T-helper 2 cell (primary cell): ENCODE data around the gene ARHGEF6.

Experiments used
- DNase-seq, 5 experiments: peaks; one replicate each; pipeline versions ENCODE4 v3.0.0 to v3.0.0-alpha.2; 2012 to 2022

The ARHGEF6 gene

GRCh38 chrX:136643243-136643642 is 137.5 kb downstream of the ARHGEF6 start:
- DNase-seq, result no peak

DNA sequence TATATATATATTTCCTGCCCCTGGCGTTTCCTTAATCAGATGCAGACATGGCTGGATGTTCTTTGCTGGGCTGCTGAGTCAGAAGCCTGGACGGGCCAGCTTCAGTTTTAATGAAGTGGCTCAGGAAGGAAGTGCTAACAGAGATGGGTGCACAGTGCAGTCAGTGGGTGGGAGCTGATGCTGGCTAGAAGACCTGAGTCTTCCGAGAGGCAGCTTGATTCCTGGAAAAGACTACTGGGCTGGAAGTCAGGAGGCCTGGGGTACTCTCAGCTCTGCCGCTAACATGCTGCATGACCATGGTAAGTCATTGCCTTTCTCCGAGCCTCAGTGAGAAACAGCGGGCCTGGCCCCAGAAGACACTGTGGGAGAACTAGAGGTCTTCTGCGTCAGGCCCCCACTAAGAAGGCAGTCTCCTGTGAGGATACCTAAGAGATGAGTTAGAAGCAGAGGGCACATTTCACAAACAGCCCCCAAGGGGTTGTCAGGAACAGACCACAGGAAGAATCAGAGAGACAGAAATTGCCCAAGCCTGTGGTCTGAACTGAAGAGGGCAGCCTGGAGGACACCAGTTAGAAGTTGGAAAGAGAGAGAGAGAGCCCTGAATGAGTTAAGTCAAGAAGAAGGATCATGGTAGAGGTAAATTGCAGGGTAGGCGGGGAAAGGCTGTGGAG is 141.1 kb downstream of the ARHGEF6 start:
- DNase-seq, result no peak

GRCh38 chrX:136636121-136636520 is 144.6 kb downstream of the ARHGEF6 start:
- no peak for DNase-seq

DNA sequence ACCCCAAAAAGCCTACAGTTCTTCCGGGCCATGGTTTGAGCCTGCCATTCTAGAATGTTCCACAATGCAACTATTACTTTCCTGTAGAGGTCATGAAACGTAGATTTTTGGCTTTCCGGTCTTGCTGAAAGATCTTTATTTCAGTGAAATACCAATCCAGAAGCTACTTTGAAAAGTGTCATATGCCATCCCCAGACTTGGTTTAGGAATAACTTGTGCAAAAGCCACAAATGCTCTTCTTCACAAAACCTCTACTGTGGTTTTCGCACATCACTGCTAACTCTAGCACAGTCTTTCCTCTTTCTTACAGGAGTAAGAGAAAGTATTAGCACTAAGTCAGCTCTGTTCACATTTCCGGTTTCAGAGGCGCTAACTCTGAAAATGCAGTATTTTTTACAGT is 145.5 kb downstream of the ARHGEF6 start:
- peak in 2 of 5 experiments; percentile 59 to 88 for DNase-seq

DNA sequence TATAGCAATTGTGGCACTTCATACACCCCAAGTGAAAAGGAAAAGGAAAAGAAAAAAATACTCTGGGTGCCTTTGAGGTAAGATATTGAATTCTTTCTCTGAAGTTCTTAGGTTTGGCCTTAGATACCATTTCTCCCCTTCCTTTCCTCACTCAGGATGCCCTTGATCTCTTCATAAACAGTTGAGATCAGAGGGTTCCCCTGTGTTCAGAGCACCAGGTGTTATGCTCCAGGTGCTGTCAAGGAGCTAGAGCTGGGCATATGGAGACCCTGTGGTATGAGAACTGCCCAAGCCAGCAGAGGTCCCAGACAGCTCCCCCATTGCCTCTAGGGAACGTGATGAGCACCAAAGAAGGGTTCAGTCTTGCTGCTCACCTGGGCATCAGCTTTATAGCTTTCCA is 149.9 kb downstream of the ARHGEF6 start:
- DNase-seq, result no peak

DNA sequence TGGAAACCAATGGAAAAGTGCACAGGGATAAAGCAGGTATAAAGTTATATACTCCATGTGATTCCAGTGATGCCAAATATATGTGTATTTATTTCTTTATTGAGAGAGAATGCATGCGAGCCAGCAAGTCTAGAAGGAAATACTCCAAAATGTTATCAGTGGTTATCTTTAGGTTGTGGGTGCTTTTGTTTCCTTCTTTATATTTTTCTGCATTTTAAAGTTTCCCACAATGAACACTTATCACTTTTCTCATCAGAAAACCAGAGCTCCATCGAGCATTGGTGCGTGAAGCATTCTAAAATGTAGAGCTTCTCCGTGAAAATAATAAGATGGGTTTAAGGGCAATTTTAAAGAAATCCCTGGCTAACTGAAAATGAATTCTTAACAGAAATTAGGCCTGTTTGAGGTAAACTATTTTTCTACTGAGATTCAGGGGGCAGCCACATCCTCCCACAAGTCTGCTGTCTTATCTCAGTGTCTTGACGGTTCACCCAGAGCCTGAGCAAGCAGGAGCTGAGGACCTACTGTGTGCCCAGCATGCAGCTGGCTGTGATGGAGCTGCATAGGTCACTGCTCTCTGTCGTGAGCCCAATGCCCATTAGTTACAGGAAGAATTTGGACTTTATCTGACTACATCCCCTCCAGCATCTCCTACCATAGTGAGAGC is 151.5 kb downstream of the ARHGEF6 start:
- peak in 2 of 5 experiments; percentile 24 to 90 for DNase-seq

DNA sequence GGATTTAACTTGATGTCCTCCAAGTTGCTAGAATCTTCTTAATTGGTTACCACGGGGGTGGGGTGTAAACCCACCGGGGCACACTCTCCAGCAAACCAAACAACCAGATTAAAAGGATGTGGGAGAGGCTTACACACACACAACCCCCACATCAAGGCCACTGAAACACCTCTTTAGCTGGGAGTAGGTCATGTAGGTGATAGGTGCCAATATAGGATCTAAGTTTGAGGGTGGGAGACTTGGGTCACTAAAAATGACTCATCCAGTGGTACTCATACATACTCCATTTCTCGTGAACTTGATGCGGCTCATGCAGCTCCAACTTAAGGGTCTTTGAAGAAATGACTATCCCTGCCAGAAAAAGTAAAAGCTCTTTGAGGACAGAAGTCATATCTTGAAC is 153.3 kb downstream of the ARHGEF6 start:
- DNase-seq, result peak in 2 of 5 experiments; percentile 74 to 76

DNA sequence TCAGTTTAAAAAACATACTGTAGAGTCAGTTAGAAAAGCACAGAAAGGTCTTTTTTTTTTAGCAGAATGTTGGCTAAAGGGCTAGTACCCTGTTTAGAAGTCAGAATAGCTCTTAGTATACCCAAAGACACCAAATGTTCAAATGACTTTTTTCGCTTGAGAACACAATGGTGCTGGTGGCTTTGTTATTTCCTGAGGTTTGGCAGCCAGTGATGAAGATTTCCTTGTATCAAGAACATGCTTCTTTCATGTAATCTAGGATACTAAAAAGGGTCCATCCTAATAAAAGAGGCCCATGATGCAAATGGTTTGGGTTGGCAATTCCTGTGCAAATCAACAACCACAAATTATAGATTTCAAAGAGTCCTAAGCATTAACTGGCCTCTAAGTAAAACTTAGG is 153.8 kb downstream of the ARHGEF6 start:
- DNase-seq, result peak in 1 of 5 experiments; percentile 60

GRCh38 chrX:136626237-136626636 is 154.5 kb downstream of the ARHGEF6 start:
- peak in 1 of 5 experiments; percentile 77 for DNase-seq

GRCh38 chrX:136625246-136625645 is 155.5 kb downstream of the ARHGEF6 start:
- no peak for DNase-seq

- DNase-seq, result peak in 1 of 5 experiments; percentile 73
Measured at GRCh38 chrX:136623396-136623795, 157.3 kb downstream of the ARHGEF6 start.

DNA sequence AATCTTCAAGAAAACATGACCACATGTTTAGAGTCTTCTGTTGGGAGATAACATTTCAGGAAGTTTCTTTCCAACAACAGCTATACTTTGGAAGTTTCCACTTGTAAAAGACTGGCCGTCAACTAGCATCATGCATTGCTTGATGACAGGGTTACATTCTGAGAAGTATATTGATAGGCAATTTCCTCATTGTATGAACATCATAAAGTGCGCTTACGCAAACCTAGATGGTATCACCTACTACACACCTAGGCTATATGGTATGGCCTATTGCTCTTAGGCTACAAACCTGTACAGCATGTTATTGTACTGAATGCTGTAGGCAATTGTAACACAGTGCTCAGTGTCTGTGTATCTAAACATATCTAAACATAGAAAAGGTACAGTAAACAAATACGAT is 158.2 kb downstream of the ARHGEF6 start:
- DNase-seq, result no peak

DNA sequence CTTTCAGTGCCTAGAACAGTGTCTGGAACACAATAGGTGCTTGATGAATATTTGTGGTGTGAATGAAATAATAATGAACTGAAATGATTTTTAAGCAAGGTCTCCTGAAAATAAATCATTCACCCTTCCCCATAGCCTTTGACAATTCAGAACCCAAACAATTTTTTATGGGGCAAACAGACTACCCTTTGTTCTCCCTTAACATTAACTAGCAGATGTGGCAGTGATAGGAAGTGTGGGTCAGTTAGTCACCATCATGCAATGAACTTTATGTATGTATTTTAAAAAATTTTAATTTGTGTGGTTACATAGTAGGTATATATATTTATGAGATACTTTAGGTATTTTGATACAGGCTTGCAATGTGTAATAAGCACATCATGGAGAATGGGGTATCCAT is 160.0 kb downstream of the ARHGEF6 start:
- no peak for DNase-seq

GRCh38 chrX:136619899-136620505 is 160.7 kb downstream of the ARHGEF6 start:
- peak in 2 of 5 experiments; percentile 18 to 87 for DNase-seq

DNA sequence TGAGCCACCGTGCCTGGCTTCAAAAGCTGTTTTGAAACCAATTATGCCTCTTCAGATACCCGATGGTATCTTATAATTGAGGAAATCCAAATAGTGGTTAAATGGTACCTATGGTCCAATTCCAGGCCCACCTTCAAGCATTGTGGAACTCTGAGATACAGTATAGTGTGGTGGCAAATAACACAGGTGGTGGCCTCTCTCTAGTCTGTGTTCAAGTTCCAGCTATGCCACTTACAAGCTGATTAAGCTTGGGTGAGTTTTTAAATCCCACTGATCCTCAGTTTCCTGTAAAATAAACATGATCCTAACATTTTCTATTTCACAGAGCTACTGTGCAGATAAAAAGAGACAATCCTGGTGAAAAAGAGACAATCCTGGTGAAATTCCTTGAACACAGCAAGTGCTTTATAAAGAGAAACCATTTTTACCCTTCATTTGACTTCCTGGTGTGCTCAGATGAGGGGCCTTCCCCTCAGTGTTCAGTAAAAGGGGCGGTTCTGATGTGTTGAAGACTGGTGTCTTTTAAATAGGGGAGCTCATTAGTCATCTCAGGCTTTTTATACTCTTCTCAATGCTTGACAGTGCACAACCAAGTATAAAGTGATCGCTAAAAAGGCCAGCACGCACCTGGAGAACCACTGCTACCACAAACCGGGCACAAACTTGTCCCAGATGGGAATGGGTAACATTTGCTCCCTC is 163.6 kb downstream of the ARHGEF6 start:
- DNase-seq, result peak in 2 of 5 experiments; percentile 6 to 89
